ENCODE results near the gene USP35.

USP35 gene

GRCh38 chr11:78210000-78210608 lies 21.4 kb downstream of the USP35 start:
- Mint-ChIP-seq H3K27ac (peak overlapping the region in 1 of 2 donors; percentile 56), H3K9me3 (no peaks in the 10 kb centered on the region), H3K4me1 (ENCODE audit: low read depth in 2 of 2) (peaks cover 0 to 2% of the 10 kb centered on the region in 2 donors), H3K27me3 (no peaks in the 10 kb centered on the region), H3K36me3 (ENCODE audit: insufficient read depth) (peaks cover 17% of the 10 kb centered on the region), H3K4me3 (no peak overlapping the region)
- ATAC-seq (replicated peaks), result no peak
- DNase-seq, result no peak

GRCh38 chr11:78211565-78211964 lies 22.8 kb downstream of the USP35 start:
- no peaks in the 10 kb centered on the region for H3K9me3 Mint-ChIP-seq
- DNase-seq (no peak), ATAC-seq (replicated peaks) (no peak)
- peaks cover 18% of the 10 kb centered on the region for H3K36me3 Mint-ChIP-seq (ENCODE audit: insufficient read depth)
- peaks cover 0 to 2% of the 10 kb centered on the region in 2 donors for H3K4me1 Mint-ChIP-seq (ENCODE audit: low read depth in 2 of 2)
- H3K27me3 Mint-ChIP-seq, result no peaks in the 10 kb centered on the region
- no peak overlapping the region for H3K4me3 Mint-ChIP-seq
- peak overlapping the region in 1 of 2 donors; percentile 17 for H3K27ac Mint-ChIP-seq

DNA sequence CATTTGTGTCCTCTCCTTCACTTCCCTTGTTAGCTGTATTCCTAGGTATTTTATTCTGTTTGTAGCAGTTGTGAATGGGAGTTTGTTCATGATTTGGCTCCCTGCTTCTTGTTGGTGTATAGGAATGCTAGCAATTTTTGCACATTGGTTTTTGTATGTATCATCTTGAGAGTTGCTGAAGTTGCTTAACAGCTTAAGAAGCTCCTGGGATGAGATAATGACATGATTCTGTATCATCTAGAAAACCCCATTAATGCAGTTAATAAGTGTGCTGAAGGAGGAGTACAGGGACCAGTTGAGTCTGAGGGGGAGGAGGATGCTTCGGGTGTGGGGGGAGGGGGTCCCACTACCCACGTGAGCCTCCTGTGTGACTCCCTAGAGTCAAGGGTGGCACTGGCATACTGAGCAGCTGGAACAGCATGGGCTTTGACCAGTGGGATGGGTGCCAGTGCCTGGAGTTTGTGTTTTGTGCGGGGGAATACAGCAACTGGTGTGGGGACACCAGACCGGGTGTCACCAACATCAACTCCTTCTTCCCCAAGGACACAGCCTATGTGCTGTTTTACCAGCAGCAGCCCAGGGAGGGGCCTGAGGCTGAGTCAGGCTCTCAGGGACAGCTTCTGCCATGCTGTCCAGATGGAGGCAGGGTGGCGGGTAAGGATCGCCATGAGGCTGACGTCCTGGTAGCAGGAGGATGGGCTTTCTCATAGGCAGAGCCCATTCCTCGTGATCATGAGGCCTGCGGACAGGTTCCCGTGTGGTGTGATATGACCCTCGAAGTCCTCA lies 24.1 kb downstream of the USP35 start:
- Mint-ChIP-seq H3K9me3 (no peaks in the 10 kb centered on the region), H3K4me3 (no peak overlapping the region), H3K27ac (peak overlapping the region in 1 of 2 donors; percentile 46), H3K4me1 (ENCODE audit: low read depth in 2 of 2) (peaks cover 0 to 3% of the 10 kb centered on the region in 2 donors), H3K27me3 (no peaks in the 10 kb centered on the region), H3K36me3 (ENCODE audit: insufficient read depth) (peaks cover 18% of the 10 kb centered on the region)
- no peak for ATAC-seq (replicated peaks)
- no peak for DNase-seq

- Mint-ChIP-seq H3K9me3 (no peaks in the 10 kb centered on the region), H3K27ac (peak overlapping the region in 1 of 2 donors; percentile 46), H3K27me3 (no peaks in the 10 kb centered on the region), H3K4me3 (no peak overlapping the region), H3K4me1 (ENCODE audit: low read depth in 2 of 2) (peaks cover 0 to 3% of the 10 kb centered on the region in 2 donors), H3K36me3 (ENCODE audit: insufficient read depth) (peaks cover 15% of the 10 kb centered on the region)
- no peak for DNase-seq
- ATAC-seq (replicated peaks), result no peak
These were observed 25.0 kb downstream of the USP35 start for GRCh38 chr11:78213526-78214330.

DNA sequence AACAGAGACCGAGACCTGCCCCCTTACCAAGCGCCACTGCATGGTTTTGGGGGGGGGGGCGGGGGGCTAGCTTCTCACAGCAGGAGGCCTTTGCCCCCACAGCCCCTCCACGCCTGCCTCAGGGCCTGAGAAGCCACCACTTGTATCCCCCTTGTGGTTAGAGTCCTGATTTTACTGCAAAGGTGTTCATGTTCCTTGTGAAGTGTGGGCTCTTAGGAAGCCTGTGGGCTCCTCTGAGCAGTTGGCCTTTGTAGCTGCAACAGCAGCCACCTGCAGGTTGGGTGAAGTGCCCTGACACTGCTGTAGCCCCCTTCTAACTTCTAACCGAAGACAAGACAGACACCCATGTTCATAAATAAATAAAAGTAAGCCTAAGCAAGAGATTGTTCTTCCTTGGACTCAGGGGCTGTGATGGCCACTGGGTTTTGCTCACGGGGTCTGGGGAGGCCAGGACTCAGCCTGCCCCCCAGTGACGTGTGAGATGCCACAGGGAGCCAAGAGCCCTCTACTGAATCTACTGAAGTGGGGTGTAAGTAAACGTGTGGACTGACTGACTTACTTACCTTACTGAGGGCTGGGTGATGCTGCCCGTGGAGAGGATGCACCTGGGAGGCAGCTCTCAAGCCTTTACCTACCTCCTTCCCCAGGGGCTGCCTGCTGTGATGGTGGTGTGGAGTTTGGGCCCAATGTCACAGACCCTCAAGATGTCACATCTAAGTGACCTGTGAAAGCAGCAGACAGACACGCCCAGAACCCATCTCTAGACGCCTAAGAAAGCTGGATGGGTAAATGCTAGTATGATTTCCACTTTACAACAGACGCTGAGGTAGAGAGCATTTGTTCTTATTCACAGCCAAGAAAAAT lies 25.8 kb downstream of the USP35 start:
- no peaks in the 10 kb centered on the region for H3K9me3 Mint-ChIP-seq
- DNase-seq (no peak), ATAC-seq (replicated peaks) (no peak)
- peaks cover 0 to 3% of the 10 kb centered on the region in 2 donors for H3K4me1 Mint-ChIP-seq (ENCODE audit: low read depth in 2 of 2)
- H3K27ac Mint-ChIP-seq, result peak overlapping the region in 1 of 2 donors; percentile 17
- no peaks in the 10 kb centered on the region for H3K27me3 Mint-ChIP-seq
- H3K4me3 Mint-ChIP-seq, result no peak overlapping the region
- H3K36me3 Mint-ChIP-seq (ENCODE audit: insufficient read depth), result peaks cover 12% of the 10 kb centered on the region

GRCh38 chr11:78216021-78216420 lies 27.3 kb downstream of the USP35 start:
- ATAC-seq (replicated peaks) (no peak), DNase-seq (no peak)
- H3K36me3 Mint-ChIP-seq (ENCODE audit: insufficient read depth), result peaks cover 8% of the 10 kb centered on the region
- H3K27me3 Mint-ChIP-seq, result no peaks in the 10 kb centered on the region
- H3K27ac Mint-ChIP-seq, result no peak overlapping the region
- no peak overlapping the region for H3K4me3 Mint-ChIP-seq
- peaks cover 0 to 3% of the 10 kb centered on the region in 2 donors for H3K4me1 Mint-ChIP-seq (ENCODE audit: low read depth in 2 of 2)
- H3K9me3 Mint-ChIP-seq, result no peaks in the 10 kb centered on the region

GRCh38 chr11:78216571-78217287 lies 28.0 kb downstream of the USP35 start:
- DNase-seq (no peak), ATAC-seq (replicated peaks) (no peak)
- no peaks in the 10 kb centered on the region for H3K27me3 Mint-ChIP-seq
- peaks cover 10% of the 10 kb centered on the region for H3K36me3 Mint-ChIP-seq (ENCODE audit: insufficient read depth)
- peak overlapping the region in 1 of 2 donors; percentile 80 for H3K27ac Mint-ChIP-seq
- no peak overlapping the region for H3K4me3 Mint-ChIP-seq
- peaks cover 0 to 3% of the 10 kb centered on the region in 2 donors for H3K4me1 Mint-ChIP-seq (ENCODE audit: low read depth in 2 of 2)
- no peaks in the 10 kb centered on the region for H3K9me3 Mint-ChIP-seq

GRCh38 chr11:78217650-78218541 lies 29.2 kb downstream of the USP35 start:
- Mint-ChIP-seq H3K4me1 (ENCODE audit: low read depth in 2 of 2) (peaks cover 0 to 2% of the 10 kb centered on the region in 2 donors), H3K9me3 (no peaks in the 10 kb centered on the region), H3K27ac (no peak overlapping the region), H3K36me3 (ENCODE audit: insufficient read depth) (peaks cover 10% of the 10 kb centered on the region), H3K4me3 (no peak overlapping the region), H3K27me3 (no peaks in the 10 kb centered on the region)
- DNase-seq (no peak), ATAC-seq (replicated peaks) (no peak)

GRCh38 chr11:78218707-78219492 lies 30.2 kb downstream of the USP35 start:
- H3K9me3 Mint-ChIP-seq, result no peaks in the 10 kb centered on the region
- no peak overlapping the region for H3K4me3 Mint-ChIP-seq
- ATAC-seq (replicated peaks) (no peak), DNase-seq (no peak)
- H3K27me3 Mint-ChIP-seq, result no peaks in the 10 kb centered on the region
- H3K27ac Mint-ChIP-seq, result peak overlapping the region; percentile 4 to 7
- peaks cover 13% of the 10 kb centered on the region for H3K36me3 Mint-ChIP-seq (ENCODE audit: insufficient read depth)
- H3K4me1 Mint-ChIP-seq (ENCODE audit: low read depth in 2 of 2), result peaks cover 0 to 5% of the 10 kb centered on the region in 2 donors

- Mint-ChIP-seq H3K4me1 (ENCODE audit: low read depth in 2 of 2) (peaks cover 0 to 5% of the 10 kb centered on the region in 2 donors), H3K27ac (peak overlapping the region in 1 of 2 donors; percentile 46), H3K9me3 (no peaks in the 10 kb centered on the region), H3K27me3 (no peaks in the 10 kb centered on the region), H3K4me3 (no peak overlapping the region), H3K36me3 (ENCODE audit: insufficient read depth) (peaks cover 10% of the 10 kb centered on the region)
- no peak for ATAC-seq (replicated peaks)
- no peak for DNase-seq
These were observed 30.9 kb downstream of the USP35 start for GRCh38 chr11:78219493-78220217.

Measured in effector memory CD8-positive, alpha-beta T cell (primary cell).